ENCODE data around the gene SETD5. TPM values are rescaled to one million over a fixed set of nuclear protein-coding genes. Genes with fewer than 3 reads are reported as not detected.

Gene SETD5
- total and polyA plus RNA-seq, 2 of the 8 experiments (the other 6 are each of a cell fraction or from before 2014, with no cell fraction given) = 108 to 234 TPM

DNA sequence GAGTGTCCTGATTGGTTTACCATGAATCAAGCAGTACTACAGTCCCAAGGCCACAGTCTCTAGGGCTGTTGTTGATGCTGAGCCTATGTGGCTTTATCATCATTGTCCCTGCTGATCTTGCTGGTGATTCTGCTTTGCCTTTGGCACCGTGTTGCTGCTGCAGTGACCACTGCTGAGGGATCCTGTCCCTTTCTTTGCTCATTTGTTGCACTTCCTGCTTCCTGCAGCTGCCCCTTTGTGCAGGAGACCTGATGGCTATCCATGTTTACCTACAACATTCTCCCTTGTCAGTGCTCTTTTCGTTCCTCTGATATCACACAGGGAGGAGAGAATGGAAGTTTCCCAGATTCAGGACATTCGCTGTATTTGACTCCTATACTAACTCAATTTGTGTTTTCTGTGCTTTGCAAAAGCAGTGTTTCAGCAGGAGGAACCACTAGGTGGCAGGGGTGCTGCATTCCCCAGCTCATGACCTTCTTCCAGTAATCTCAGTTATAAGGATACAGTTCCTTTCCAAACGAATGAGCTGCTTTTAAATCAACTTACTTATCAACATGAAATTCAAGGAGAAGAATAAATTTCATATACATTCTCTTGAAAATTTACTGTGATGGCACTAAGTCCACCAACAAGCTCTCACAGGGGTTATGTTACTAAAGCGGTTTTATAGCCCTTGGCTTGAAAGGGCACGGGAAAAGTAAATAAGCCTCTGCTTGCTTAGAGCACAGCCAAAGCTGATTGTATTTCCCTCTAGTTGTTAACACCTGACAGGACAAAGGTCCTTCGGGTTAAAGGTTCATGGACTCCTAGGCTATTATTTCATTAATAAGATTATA is 44.3 kb upstream of the SETD5 start (continued):
- TF ChIP-seq, protein P1, sequence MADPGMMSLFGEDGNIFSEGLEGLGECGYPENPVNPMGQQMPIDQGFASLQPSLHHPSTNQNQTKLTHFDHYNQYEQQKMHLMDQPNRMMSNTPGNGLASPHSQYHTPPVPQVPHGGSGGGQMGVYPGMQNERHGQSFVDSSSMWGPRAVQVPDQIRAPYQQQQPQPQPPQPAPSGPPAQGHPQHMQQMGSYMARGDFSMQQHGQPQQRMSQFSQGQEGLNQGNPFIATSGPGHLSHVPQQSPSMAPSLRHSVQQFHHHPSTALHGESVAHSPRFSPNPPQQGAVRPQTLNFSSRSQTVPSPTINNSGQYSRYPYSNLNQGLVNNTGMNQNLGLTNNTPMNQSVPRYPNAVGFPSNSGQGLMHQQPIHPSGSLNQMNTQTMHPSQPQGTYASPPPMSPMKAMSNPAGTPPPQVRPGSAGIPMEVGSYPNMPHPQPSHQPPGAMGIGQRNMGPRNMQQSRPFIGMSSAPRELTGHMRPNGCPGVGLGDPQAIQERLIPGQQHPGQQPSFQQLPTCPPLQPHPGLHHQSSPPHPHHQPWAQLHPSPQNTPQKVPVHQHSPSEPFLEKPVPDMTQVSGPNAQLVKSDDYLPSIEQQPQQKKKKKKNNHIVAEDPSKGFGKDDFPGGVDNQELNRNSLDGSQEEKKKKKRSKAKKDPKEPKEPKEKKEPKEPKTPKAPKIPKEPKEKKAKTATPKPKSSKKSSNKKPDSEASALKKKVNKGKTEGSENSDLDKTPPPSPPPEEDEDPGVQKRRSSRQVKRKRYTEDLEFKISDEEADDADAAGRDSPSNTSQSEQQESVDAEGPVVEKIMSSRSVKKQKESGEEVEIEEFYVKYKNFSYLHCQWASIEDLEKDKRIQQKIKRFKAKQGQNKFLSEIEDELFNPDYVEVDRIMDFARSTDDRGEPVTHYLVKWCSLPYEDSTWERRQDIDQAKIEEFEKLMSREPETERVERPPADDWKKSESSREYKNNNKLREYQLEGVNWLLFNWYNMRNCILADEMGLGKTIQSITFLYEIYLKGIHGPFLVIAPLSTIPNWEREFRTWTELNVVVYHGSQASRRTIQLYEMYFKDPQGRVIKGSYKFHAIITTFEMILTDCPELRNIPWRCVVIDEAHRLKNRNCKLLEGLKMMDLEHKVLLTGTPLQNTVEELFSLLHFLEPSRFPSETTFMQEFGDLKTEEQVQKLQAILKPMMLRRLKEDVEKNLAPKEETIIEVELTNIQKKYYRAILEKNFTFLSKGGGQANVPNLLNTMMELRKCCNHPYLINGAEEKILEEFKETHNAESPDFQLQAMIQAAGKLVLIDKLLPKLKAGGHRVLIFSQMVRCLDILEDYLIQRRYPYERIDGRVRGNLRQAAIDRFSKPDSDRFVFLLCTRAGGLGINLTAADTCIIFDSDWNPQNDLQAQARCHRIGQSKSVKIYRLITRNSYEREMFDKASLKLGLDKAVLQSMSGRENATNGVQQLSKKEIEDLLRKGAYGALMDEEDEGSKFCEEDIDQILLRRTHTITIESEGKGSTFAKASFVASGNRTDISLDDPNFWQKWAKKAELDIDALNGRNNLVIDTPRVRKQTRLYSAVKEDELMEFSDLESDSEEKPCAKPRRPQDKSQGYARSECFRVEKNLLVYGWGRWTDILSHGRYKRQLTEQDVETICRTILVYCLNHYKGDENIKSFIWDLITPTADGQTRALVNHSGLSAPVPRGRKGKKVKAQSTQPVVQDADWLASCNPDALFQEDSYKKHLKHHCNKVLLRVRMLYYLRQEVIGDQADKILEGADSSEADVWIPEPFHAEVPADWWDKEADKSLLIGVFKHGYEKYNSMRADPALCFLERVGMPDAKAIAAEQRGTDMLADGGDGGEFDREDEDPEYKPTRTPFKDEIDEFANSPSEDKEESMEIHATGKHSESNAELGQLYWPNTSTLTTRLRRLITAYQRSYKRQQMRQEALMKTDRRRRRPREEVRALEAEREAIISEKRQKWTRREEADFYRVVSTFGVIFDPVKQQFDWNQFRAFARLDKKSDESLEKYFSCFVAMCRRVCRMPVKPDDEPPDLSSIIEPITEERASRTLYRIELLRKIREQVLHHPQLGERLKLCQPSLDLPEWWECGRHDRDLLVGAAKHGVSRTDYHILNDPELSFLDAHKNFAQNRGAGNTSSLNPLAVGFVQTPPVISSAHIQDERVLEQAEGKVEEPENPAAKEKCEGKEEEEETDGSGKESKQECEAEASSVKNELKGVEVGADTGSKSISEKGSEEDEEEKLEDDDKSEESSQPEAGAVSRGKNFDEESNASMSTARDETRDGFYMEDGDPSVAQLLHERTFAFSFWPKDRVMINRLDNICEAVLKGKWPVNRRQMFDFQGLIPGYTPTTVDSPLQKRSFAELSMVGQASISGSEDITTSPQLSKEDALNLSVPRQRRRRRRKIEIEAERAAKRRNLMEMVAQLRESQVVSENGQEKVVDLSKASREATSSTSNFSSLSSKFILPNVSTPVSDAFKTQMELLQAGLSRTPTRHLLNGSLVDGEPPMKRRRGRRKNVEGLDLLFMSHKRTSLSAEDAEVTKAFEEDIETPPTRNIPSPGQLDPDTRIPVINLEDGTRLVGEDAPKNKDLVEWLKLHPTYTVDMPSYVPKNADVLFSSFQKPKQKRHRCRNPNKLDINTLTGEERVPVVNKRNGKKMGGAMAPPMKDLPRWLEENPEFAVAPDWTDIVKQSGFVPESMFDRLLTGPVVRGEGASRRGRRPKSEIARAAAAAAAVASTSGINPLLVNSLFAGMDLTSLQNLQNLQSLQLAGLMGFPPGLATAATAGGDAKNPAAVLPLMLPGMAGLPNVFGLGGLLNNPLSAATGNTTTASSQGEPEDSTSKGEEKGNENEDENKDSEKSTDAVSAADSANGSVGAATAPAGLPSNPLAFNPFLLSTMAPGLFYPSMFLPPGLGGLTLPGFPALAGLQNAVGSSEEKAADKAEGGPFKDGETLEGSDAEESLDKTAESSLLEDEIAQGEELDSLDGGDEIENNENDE (IDR thresholded peaks at IDR 0.05; ENCODE audit: insufficient replicate concordance, low read length) = peak; percentile 29
- TF ChIP-seq TAF1 (IDR thresholded peaks at IDR 0.05; ENCODE audit: low read depth, low read length) (no peak), TEAD4 (IDR thresholded peaks at IDR 0.05; ENCODE audit: low read depth, low read length) (peak; percentile 87)

Data from H1 (cell line).